A673 (cell line): ENCODE results near the gene ERC1. TPM values are rescaled to one million over a fixed set of nuclear protein-coding genes. Genes with fewer than 3 reads are reported as not detected.

Experiments
- BruUV-seq: library from RNA; stranded (reverse); fragments of 400-500 nt; replicated peaks from 2 replicates; lab custom pipeline; 2021; lab: Mats Ljungman, UMichigan
- CTCF ChIA-PET: fragments of 300-600 bp; sonication (Branson Sonifier 250); formaldehyde crosslinking; loops from one replicate; lab custom pipeline; 2022; ENCODE audit warnings: antibody characterized with exemption; lab: Charles Lee
- POLR2A ChIA-PET: fragments of 300-600 bp; sonication (Branson Sonifier 250); formaldehyde crosslinking; loops from one replicate; lab custom pipeline; 2022; ENCODE audit warnings: antibody characterized with exemption; ENCODE audit not compliant: low non-redundant PET; lab: Charles Lee
- DNase-seq: peaks from one replicate; pipeline ENCODE4 v3.0.0-alpha.2; 2015; ENCODE audit warnings: low spot score
- H3K27ac ChIP-seq: fragments of 200-600 bp; sonication (generic); 2 replicates; pipeline ENCODE4 v1.5.1; 2016; ENCODE audit warnings: mixed run types, low read depth, mild to moderate bottlenecking, mixed read lengths, antibody characterized with exemption, low read length; ENCODE audit not compliant: poor library complexity, severe bottlenecking
- H3K27me3 ChIP-seq: fragments of 200-600 bp; sonication (generic); replicated peaks from 2 replicates; pipeline ENCODE4 v1.6.1; 2017; ENCODE audit warnings: mixed run types, low read depth, mild to moderate bottlenecking, mixed read lengths, antibody characterized with exemption, low read length; ENCODE audit not compliant: insufficient read depth, poor library complexity
- H3K36me3 ChIP-seq: fragments of 200-600 bp; sonication (generic); 2 replicates; pipeline ENCODE4 v1.6.1; 2016; ENCODE audit warnings: mixed run types, mild to moderate bottlenecking, mixed read lengths, antibody characterized with exemption, low read length; ENCODE audit not compliant: insufficient read depth, poor library complexity, severe bottlenecking
- H3K4me1 ChIP-seq: fragments of 200-600 bp; sonication (generic); 2 replicates; pipeline ENCODE4 v1.6.1; 2017; ENCODE audit warnings: mixed run types, mild to moderate bottlenecking, mixed read lengths, antibody characterized with exemption, low read length; ENCODE audit not compliant: insufficient read depth, poor library complexity, severe bottlenecking
- H3K4me3 ChIP-seq: fragments of 200-600 bp; sonication (generic); 2 replicates; pipeline ENCODE4 v1.5.1; 2016; ENCODE audit warnings: low read depth, mixed run types, mild to moderate bottlenecking, mixed read lengths, low read length; ENCODE audit not compliant: poor library complexity, severe bottlenecking
- H3K9me3 ChIP-seq: fragments of 200-600 bp; sonication (generic); 2 replicates; pipeline ENCODE4 v1.6.1; 2016; ENCODE audit warnings: mixed run types, low read depth, mild to moderate bottlenecking, mixed read lengths, antibody characterized with exemption, low read length; ENCODE audit not compliant: poor library complexity, severe bottlenecking
- CTCF ChIP-seq: fragments of 300-800, 200-600 bp; sonication (generic); conservative IDR thresholded peaks from 2 replicates; pipeline ENCODE4 v1.5.1; 2017; ENCODE audit warnings: low read depth, mild to moderate bottlenecking, antibody characterized with exemption, low read length, moderate library complexity, mixed read lengths
- EZH2 ChIP-seq: fragments of 200-600 bp; sonication (generic); IDR thresholded peaks from 2 replicates; pipeline ENCODE4 v1.6.1; 2017; ENCODE audit warnings: borderline replicate concordance, low read depth, mild to moderate bottlenecking, mixed read lengths, antibody characterized with exemption, low read length; ENCODE audit not compliant: poor library complexity, severe bottlenecking
- intact Hi-C: fragments of 100-400 bp; cut with micrococcal nuclease; formaldehyde crosslinking; loops from one replicate; pipeline ENCODE4 v1.10.0; 2022; ENCODE audit not compliant: unreplicated experiment
- total RNA-seq: library from RNA; stranded (reverse); gene quantifications from 2 replicates; pipeline ENCODE4 v1.2.3, GENCODE V29; 2021

Gene ERC1
- total RNA-seq, 1 experiment from 2014 or later, result 60.7 TPM

GRCh38 chr12:1536817-1537216 lies 545.8 kb downstream of the ERC1 start:
- intact Hi-C loops, result no loop called here
- TF ChIP-seq EZH2 (no peak), CTCF (no peak)
- POLR2A ChIA-PET, result no interaction called here
- Histone ChIP-seq H3K27ac (no peak overlapping the region), H3K36me3 (no peaks in the 10 kb centered on the region), H3K4me3 (no peak overlapping the region), H3K27me3 (peaks cover 13% of the 10 kb centered on the region), H3K9me3 (no peaks in the 10 kb centered on the region), H3K4me1 (peaks cover 10% of the 10 kb centered on the region)
- CTCF ChIA-PET, result no interaction called here
- DNase-seq, result no peak
- BruUV-seq, result no TSS peak

- ChIA-PET POLR2A (no interaction called here), CTCF (no interaction called here)
- Histone ChIP-seq H3K27ac (no peak overlapping the region), H3K4me1 (peaks cover 3% of the 10 kb centered on the region), H3K4me3 (no peak overlapping the region), H3K36me3 (no peaks in the 10 kb centered on the region), H3K27me3 (no peaks in the 10 kb centered on the region), H3K9me3 (no peaks in the 10 kb centered on the region)
- intact Hi-C loops, result no loop called here
- no peak for TF ChIP-seq CTCF
- TF ChIP-seq EZH2, result no peak
- no peak for DNase-seq
- BruUV-seq, result no TSS peak
Observed at GRCh38 chr12:1539135-1539534, 548.1 kb downstream of the ERC1 start.

- no peak overlapping the region for H3K4me3 ChIP-seq
- H3K27ac ChIP-seq, result no peak overlapping the region
- POLR2A ChIA-PET, result no interaction called here
- no peak for DNase-seq
- no peaks in the 10 kb centered on the region for H3K9me3 ChIP-seq
- no peaks in the 10 kb centered on the region for H3K4me1 ChIP-seq
- H3K36me3 ChIP-seq, result no peaks in the 10 kb centered on the region
- no peak for TF ChIP-seq EZH2
- no peak for TF ChIP-seq CTCF
- H3K27me3 ChIP-seq, result no peaks in the 10 kb centered on the region
- BruUV-seq, result no TSS peak
- CTCF ChIA-PET, result no interaction called here
- intact Hi-C loops, result loop anchor here (10.0 kb wide), 1 partner anchor 426 kb away; no protein-coding TSS in a partner anchor
Observed at GRCh38 chr12:1540690-1541089, 549.7 kb downstream of the ERC1 start.
